GM13976 (cell line): Measurements from ENCODE around the gene KMT5B.

Source experiments
- DNase-seq: peaks from one replicate; pipeline ENCODE4 v3.0.0; 2012; ENCODE audit warnings: low spot score
- in situ Hi-C: fragments of 300-500 bp; cut with MboI; formaldehyde crosslinking; loops from one replicate; pipeline ENCODE4 v1.12.0; 2022; ENCODE audit warnings: low sequenced_read_pairs, mixed read lengths, inconsistent platforms; ENCODE audit not compliant: unreplicated experiment
- TF ChIP-seq, protein P1 (sequence below): IDR thresholded peaks from 2 replicates; pipeline ENCODE4 v1.5.1; 2012; ENCODE audit warnings: borderline replicate concordance, mild to moderate bottlenecking; ENCODE audit not compliant: insufficient read depth; ENCODE audit errors: extremely low read depth, missing control alignments, control extremely low read depth

Gene KMT5B

GRCh38 chr11:68142441-68143309 lies 70.4 kb downstream of the KMT5B start:
- TF ChIP-seq, protein P1, sequence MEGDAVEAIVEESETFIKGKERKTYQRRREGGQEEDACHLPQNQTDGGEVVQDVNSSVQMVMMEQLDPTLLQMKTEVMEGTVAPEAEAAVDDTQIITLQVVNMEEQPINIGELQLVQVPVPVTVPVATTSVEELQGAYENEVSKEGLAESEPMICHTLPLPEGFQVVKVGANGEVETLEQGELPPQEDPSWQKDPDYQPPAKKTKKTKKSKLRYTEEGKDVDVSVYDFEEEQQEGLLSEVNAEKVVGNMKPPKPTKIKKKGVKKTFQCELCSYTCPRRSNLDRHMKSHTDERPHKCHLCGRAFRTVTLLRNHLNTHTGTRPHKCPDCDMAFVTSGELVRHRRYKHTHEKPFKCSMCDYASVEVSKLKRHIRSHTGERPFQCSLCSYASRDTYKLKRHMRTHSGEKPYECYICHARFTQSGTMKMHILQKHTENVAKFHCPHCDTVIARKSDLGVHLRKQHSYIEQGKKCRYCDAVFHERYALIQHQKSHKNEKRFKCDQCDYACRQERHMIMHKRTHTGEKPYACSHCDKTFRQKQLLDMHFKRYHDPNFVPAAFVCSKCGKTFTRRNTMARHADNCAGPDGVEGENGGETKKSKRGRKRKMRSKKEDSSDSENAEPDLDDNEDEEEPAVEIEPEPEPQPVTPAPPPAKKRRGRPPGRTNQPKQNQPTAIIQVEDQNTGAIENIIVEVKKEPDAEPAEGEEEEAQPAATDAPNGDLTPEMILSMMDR = no peak
- in situ Hi-C loops = no loop called here
- DNase-seq = no peak

- TF ChIP-seq, protein P1 = no peak
- DNase-seq = peak; percentile 56
- in situ Hi-C loops = no loop called here
Observed at GRCh38 chr11:68142028-68142412, 71.1 kb downstream of the KMT5B start.

DNA sequence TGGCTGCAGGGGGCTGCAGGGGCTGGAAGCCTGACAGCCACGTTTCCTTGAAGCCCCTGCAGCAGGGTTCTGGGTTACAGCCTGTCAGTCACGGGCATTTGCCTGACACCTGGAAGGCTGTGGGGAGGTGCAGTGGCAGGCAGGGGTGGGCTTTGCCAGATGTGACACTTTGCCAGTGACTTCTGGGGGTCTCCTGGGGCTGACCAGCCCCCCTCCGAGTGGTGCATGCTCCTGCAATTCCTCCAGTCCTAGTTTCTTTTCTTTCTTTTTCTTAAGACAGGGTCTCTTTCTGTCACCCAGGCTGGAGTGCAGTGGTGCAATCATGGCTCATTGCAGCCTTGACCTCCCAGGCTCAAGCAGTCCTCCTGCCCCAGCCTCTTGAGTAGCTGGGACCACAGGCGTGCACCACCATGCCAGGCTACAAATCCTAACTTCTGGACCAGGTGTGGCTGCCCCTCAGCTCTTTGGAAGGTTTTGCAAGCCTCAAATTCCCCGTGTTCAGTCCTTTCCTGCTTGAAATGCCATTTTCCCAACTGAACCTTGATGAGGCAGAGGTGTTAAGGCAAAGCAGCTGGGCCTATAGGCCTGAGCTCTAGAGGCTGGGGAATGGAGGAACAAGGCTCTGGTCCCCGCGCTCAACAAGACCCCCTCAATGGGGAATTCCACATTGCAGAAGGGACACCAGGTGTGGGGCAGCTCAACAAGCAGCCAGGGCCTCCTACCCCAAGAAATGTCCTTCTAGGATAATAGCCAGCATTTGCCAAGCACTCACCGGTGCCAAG lies 71.7 kb downstream of the KMT5B start:
- DNase-seq = peak; percentile 28
- TF ChIP-seq, protein P1 = no peak
- in situ Hi-C loops = no loop called here

DNA sequence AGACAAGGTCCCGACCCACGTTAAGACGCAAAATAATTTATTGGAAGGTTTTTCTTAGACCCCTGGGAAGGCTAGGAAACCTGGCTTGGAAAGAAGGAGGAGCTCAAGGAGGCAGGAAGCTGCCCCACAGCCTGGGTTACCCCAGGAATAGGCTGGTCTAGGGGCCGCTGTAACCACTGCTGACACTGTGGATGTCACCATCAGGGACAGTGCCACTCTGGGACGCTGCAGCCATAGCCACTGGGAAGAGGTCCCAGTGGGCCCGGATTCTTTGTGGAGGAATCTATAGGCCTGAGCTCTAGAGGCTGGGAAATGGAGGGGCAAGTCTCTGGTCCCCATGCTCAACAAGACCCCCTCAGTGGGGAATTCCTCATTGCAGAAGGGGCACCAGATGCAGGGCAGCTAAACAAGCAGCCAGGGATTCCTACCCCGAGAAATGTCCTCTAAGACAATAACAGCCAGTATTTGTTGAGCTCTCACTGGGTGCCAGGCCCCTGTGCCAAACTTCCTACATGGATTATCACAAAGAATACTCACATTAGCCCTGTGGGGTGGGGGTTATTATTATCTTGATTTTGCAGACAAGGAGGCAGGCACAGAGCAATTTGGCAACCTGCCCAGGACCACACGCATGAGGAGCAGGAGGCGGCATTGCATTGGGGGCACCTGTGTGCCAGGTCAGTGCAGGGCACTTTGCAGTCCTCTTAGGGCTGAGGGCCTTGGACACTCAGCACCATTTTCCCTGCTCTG lies 72.4 kb downstream of the KMT5B start:
- in situ Hi-C loops = no loop called here
- TF ChIP-seq, protein P1 = no peak
- no peak for DNase-seq

- in situ Hi-C loops = no loop called here
- no peak for DNase-seq
- TF ChIP-seq, protein P1 = no peak
Observed at GRCh38 chr11:68138237-68138636, 74.9 kb downstream of the KMT5B start.

- TF ChIP-seq, protein P1 = no peak
- in situ Hi-C loops = no loop called here
- DNase-seq = no peak
Observed at GRCh38 chr11:68137833-68138232, 75.3 kb downstream of the KMT5B start.
